B cell (primary cell): ENCODE data around the gene OXER1.

Experiments used
- EZH2 ChIP-seq: IDR thresholded peaks from 2 replicates; pipeline ENCODE4 v1.6.1; 2012; ENCODE audit warnings: borderline replicate concordance, low read depth, mild to moderate bottlenecking, moderate library complexity, low read length; ENCODE audit not compliant: insufficient read depth, poor library complexity, severe bottlenecking
- TF ChIP-seq, protein P1 (sequence below): fragments of 200-600 bp; IDR thresholded peaks from one replicate; pipeline ENCODE4 v1.8.0; 2022; ENCODE audit warnings: antibody characterized with exemption, mild to moderate bottlenecking

DNA sequence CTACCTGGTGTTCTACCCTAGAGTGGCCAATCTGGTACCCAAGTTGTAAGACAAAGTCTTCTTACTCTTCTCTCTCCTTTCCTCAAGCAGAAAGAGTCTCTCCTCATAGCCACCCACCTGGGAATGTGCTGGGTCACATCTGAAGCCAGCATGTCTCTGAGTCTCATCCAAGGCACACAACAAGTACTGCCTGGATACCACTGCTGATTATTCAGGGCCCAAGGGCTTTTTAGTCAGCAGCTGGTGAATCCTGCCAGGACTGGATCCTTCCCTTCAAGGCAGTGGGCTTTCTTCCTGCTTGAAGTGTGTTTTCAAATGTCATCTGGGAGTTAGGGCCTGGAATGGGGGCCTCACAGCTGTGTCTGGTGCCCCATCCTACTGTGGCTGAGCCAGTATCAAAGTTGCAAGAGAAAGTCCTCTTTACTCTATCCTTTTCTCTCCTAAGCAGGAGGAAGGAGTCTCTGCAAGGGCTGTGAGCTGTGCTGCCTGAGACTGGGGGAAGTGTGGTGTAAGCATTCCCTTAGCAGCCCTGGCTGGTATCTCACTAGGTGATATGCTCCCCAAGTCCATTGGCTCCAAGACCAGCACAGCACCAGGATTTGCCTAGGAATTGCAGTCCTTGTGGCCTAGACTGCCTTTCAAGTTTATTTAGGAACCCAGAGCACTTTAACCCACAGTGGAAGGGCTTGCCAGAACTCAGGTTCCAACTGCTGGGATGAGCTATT is 27.2 kb downstream of the OXER1 start:
- TF ChIP-seq, protein P1, sequence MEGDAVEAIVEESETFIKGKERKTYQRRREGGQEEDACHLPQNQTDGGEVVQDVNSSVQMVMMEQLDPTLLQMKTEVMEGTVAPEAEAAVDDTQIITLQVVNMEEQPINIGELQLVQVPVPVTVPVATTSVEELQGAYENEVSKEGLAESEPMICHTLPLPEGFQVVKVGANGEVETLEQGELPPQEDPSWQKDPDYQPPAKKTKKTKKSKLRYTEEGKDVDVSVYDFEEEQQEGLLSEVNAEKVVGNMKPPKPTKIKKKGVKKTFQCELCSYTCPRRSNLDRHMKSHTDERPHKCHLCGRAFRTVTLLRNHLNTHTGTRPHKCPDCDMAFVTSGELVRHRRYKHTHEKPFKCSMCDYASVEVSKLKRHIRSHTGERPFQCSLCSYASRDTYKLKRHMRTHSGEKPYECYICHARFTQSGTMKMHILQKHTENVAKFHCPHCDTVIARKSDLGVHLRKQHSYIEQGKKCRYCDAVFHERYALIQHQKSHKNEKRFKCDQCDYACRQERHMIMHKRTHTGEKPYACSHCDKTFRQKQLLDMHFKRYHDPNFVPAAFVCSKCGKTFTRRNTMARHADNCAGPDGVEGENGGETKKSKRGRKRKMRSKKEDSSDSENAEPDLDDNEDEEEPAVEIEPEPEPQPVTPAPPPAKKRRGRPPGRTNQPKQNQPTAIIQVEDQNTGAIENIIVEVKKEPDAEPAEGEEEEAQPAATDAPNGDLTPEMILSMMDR, result no peak
- no peak for TF ChIP-seq EZH2
